SK-N-SH (cell line): ENCODE results near the gene PCF11. TPM values are rescaled to one million over a fixed set of nuclear protein-coding genes. Genes with fewer than 3 reads are reported as not detected.

ENCODE experiments used
- CTCF ChIA-PET: fragments of 300-600, 350-600 bp; formaldehyde crosslinking; extraction: SDS; loops from one replicate; lab custom pipeline; 2021; lab: Yijun Ruan, JAX
- POLR2A ChIA-PET: fragments of 350-600 bp; sonication (Branson Sonifier 250); formaldehyde crosslinking; extraction: SDS; loops from one replicate; lab custom pipeline; 2020; ENCODE audit warnings: antibody characterized with exemption, inconsistent platforms; lab: Yijun Ruan, JAX
- DNase-seq: peaks from one replicate; pipeline ENCODE4 v3.0.0; 2012
- H2AFZ ChIP-seq: fragments of 200-600 bp; sonication (generic); 2 replicates; pipeline ENCODE4 v1.8.1; 2016; ENCODE audit warnings: antibody characterized with exemption, mild to moderate bottlenecking, low read depth
- H3F3A ChIP-seq: fragments of 200-600 bp; sonication (generic); replicated peaks from 2 replicates; pipeline ENCODE3; 2016; ENCODE audit warnings: antibody characterized with exemption, mild to moderate bottlenecking; ENCODE audit not compliant: insufficient read depth
- H3K27ac ChIP-seq, 2 experiments: fragments of 200-500 bp in 1 of 2; fragments of 200-600 bp in 1 of 2; sonication (Bioruptor generic) in 1 of 2; sonication (generic), shearing (Covaris generic) in 1 of 2; 2 replicates each; pipeline versions ENCODE4 v1.5.1 to v1.6.1; 2014 to 2016; ENCODE audit warnings: low read depth in 2 of 2, inconsistent platforms in 1 of 2, low read length in 1 of 2, mild to moderate bottlenecking in 1 of 2, mixed read lengths in 1 of 2
- H3K27me3 ChIP-seq: fragments of 200-600 bp; sonication (generic), shearing (Covaris generic); 2 replicates; pipeline ENCODE4 v1.6.1; 2016; ENCODE audit warnings: mixed run types; ENCODE audit not compliant: insufficient read depth
- H3K36me3 ChIP-seq, 2 experiments: fragments of 200-500 bp in 1 of 2; fragments of 200-600 bp in 1 of 2; sonication (Bioruptor generic) in 1 of 2; sonication (generic) in 1 of 2; replicated peaks in 1 of 2; 2 replicates each; pipeline versions ENCODE3 to v1.5.1; 2014 to 2016; ENCODE audit warnings: low read length in 1 of 2, mild to moderate bottlenecking in 1 of 2; ENCODE audit not compliant: insufficient read depth in 2 of 2, control insufficient read depth in 1 of 2
- H3K4me1 ChIP-seq, 2 experiments: fragments of 200-500 bp in 1 of 2; fragments of 200-600 bp in 1 of 2; sonication (Bioruptor generic) in 1 of 2; sonication (generic), shearing (Covaris generic) in 1 of 2; 2 replicates each; pipeline versions ENCODE4 v1.5.1 to v1.6.1; 2014 to 2016; ENCODE audit warnings: low read depth in 1 of 2, low read length in 1 of 2, mixed run types in 1 of 2; ENCODE audit not compliant: insufficient read depth in 2 of 2, control insufficient read depth in 1 of 2
- H3K4me2 ChIP-seq: fragments of 200-600 bp; sonication (generic), shearing (Covaris generic); 2 replicates; pipeline ENCODE4 v1.6.1; 2017; ENCODE audit warnings: mixed run types
- H3K4me3 ChIP-seq, 2 experiments: fragments of 200-500 bp in 1 of 2; fragments of 200-600 bp in 1 of 2; sonication (Bioruptor generic) in 1 of 2; sonication (generic), shearing (Covaris generic) in 1 of 2; 2 replicates each; pipeline versions ENCODE4 v1.5.1 to v1.8.1; 2014 to 2016; ENCODE audit warnings: low read depth in 2 of 2, inconsistent platforms in 1 of 2, low read length in 1 of 2, mild to moderate bottlenecking in 1 of 2, mixed read lengths in 1 of 2, moderate library complexity in 1 of 2
- H3K79me2 ChIP-seq: fragments of 200-600 bp; sonication (generic); 2 replicates; pipeline ENCODE4 v1.8.1; 2017; ENCODE audit warnings: mild to moderate bottlenecking; ENCODE audit not compliant: insufficient read depth
- H3K9ac ChIP-seq: fragments of 200-600 bp; sonication (generic); 2 replicates; pipeline ENCODE4 v1.6.1; 2017; ENCODE audit warnings: mixed run types
- H3K9me2 ChIP-seq: fragments of 200-600 bp; sonication (generic); 2 replicates; pipeline ENCODE4 v1.6.1; 2017; ENCODE audit warnings: mixed run types
- H3K9me3 ChIP-seq: fragments of 200-600 bp; sonication (generic); 2 replicates; pipeline ENCODE4 v1.6.1; 2017; ENCODE audit warnings: mixed run types, mild to moderate bottlenecking, moderate library complexity
- H4K20me1 ChIP-seq: fragments of 200-600 bp; sonication (generic); 2 replicates; pipeline ENCODE4 v1.6.1; 2017; ENCODE audit warnings: mild to moderate bottlenecking, mixed run types; ENCODE audit not compliant: insufficient read depth
- CTCF ChIP-seq: fragments of 200-600 bp; sonication (generic); IDR thresholded peaks from 2 replicates; pipeline ENCODE4 v1.6.1; 2017; ENCODE audit warnings: antibody characterized with exemption, mild to moderate bottlenecking, moderate library complexity
- EP300 ChIP-seq, 2 experiments: IDR thresholded peaks; 2 replicates each; pipeline versions ENCODE4 v1.4.0 to v1.6.1; 2012; ENCODE audit warnings: borderline replicate concordance in 1 of 2, low read depth in 1 of 2, low read length in 1 of 2
- EZH2phosphoT487 ChIP-seq: fragments of 200-600 bp; sonication (generic); IDR thresholded peaks from 2 replicates; pipeline ENCODE4 v1.6.1; 2017; ENCODE audit warnings: low read depth, mixed run types, mild to moderate bottlenecking, antibody characterized with exemption, moderate library complexity, borderline replicate concordance
- FOSL2 ChIP-seq: IDR thresholded peaks from 2 replicates; pipeline ENCODE4 v1.4.0; 2012; ENCODE audit warnings: low read depth, mild to moderate bottlenecking, moderate library complexity, borderline replicate concordance
- FOXJ3 ChIP-seq: sonication (generic); formaldehyde crosslinking; IDR thresholded peaks from 2 replicates; pipeline ENCODE4 v1.5.1; 2020; ENCODE audit warnings: mild to moderate bottlenecking, missing genetic modification reagents
- IRF3 ChIP-seq: fragments of 150-350 bp; IDR thresholded peaks from 2 replicates; pipeline ENCODE4 v1.6.1; 2016; ENCODE audit warnings: mild to moderate bottlenecking, low read depth, low read length
- MEF2A ChIP-seq: IDR thresholded peaks from 2 replicates; pipeline ENCODE4 v1.4.0; 2012; ENCODE audit warnings: low read depth, borderline replicate concordance
- POLR2AphosphoS5 ChIP-seq: IDR thresholded peaks from 2 replicates; pipeline ENCODE4 v1.6.1; 2012; ENCODE audit warnings: low read depth, low read length
- REST ChIP-seq: IDR thresholded peaks from 2 replicates; pipeline ENCODE4 v1.6.1; 2012; ENCODE audit warnings: mild to moderate bottlenecking, low read depth, low read length, moderate library complexity
- RFX5 ChIP-seq: IDR thresholded peaks from 2 replicates; pipeline ENCODE4 v1.6.1; 2012; ENCODE audit warnings: mild to moderate bottlenecking, improper control_type of control experiment, low read length
- TAF1 ChIP-seq: IDR thresholded peaks from 2 replicates; pipeline ENCODE4 v1.6.1; 2012; ENCODE audit warnings: low read depth, mild to moderate bottlenecking, low read length, moderate library complexity, borderline replicate concordance
- TCF12 ChIP-seq: IDR thresholded peaks from 2 replicates; pipeline ENCODE4 v1.4.0; 2012
- TEAD4 ChIP-seq: IDR thresholded peaks from 2 replicates; pipeline ENCODE4 v1.4.0; 2012; ENCODE audit warnings: mild to moderate bottlenecking, borderline replicate concordance; ENCODE audit not compliant: insufficient read depth
- USF1 ChIP-seq: IDR thresholded peaks from 2 replicates; pipeline ENCODE4 v1.4.0; 2012; ENCODE audit warnings: low read depth, borderline replicate concordance
- WGBS: methylation state at CpG from one replicate; pipeline ENCODE4 v1.1.6; 2017; ENCODE audit warnings: low lambda C conversion rate; 5-methylcytosine and 5-hydroxymethylcytosine counted together
- polyA plus RNA-seq, 3 experiments: library from polyadenylated mRNA; depleted of rRNA; stranded (reverse); fragments of >200 nt; gene quantifications; 2 replicates each; pipeline ENCODE4 v1.2.3, GENCODE V29; 2012

The PCF11 gene
- polyA plus RNA-seq, 1 of the 3 experiments (the other 2 are of a cell fraction) = 22.4 TPM

- Histone ChIP-seq H3K9me2 (no peaks in the 10 kb centered on the region), H3K9me3 (no peaks in the 10 kb centered on the region), H3K27me3 (no peaks in the 10 kb centered on the region), H3K79me2 (no peaks in the 10 kb centered on the region), H3K4me1 (no peaks in the 10 kb centered on the region), H3K27ac (no peak overlapping the region), H3K9ac (no peak overlapping the region), H3F3A (no peaks in the 10 kb centered on the region), H3K36me3 (no peaks in the 10 kb centered on the region), H3K4me3 (no peak overlapping the region), H4K20me1 (no peaks in the 10 kb centered on the region), H3K4me2 (no peak overlapping the region), H2AFZ (no peak overlapping the region)
- WGBS = 87% methylated on average over 2 of the region's 2 CpGs
- ChIA-PET CTCF (interaction anchor here (0.7 to 1.5 kb wide), 2 partner anchors 12 to 658 kb away, joined by 3 read pairs; no protein-coding TSS in a partner anchor), POLR2A (no interaction called here)
- TF ChIP-seq EP300 (IDR thresholded peaks at IDR 0.05; ENCODE audit: borderline replicate concordance in 1 of 2, low read depth in 1 of 2, low read length in 1 of 2) (no peak), POLR2AphosphoS5 (no peak), FOSL2 (no peak), FOXJ3 (CRISPR knock-in tag) (no peak), RFX5 (no peak), TEAD4 (no peak)
- DNase-seq = no peak
These were observed 34.2 kb upstream of the PCF11 start for GRCh38 chr11:83122766-83123165.

- CTCF ChIA-PET = interaction anchor here (0.6 to 1.0 kb wide), 2 partner anchors 17 to 38 kb away, joined by 3 read pairs; no protein-coding TSS in a partner anchor
- Histone ChIP-seq H3K27me3 (no peaks in the 10 kb centered on the region), H3K27ac (no peak overlapping the region)
- TF ChIP-seq TCF12 = no peak
- no peak for TF ChIP-seq TAF1
- no peak for TF ChIP-seq IRF3
- TF ChIP-seq MEF2A = no peak
- TF ChIP-seq CTCF = no peak
- no peak for TF ChIP-seq USF1
- TF ChIP-seq EZH2phosphoT487 = no peak
- TF ChIP-seq FOXJ3 (CRISPR knock-in tag) = no peak
- no peak for TF ChIP-seq FOSL2
- no peak for TF ChIP-seq EP300 (IDR thresholded peaks at IDR 0.05; ENCODE audit: borderline replicate concordance in 1 of 2, low read depth in 1 of 2, low read length in 1 of 2)
- TF ChIP-seq REST = no peak
- TF ChIP-seq, all 33 proteins: peak for 0
- H3K79me2 ChIP-seq = no peaks in the 10 kb centered on the region
- POLR2A ChIA-PET = no interaction called here
- H3K4me1 ChIP-seq = no peaks in the 10 kb centered on the region
- no peaks in the 10 kb centered on the region for H4K20me1 ChIP-seq
- no peak overlapping the region for H3K4me3 ChIP-seq
- no peak overlapping the region for H2AFZ ChIP-seq
- H3K9me3 ChIP-seq = no peaks in the 10 kb centered on the region
- H3K9me2 ChIP-seq = no peaks in the 10 kb centered on the region
- no peaks in the 10 kb centered on the region for H3F3A ChIP-seq
- no peaks in the 10 kb centered on the region for H3K36me3 ChIP-seq
- H3K4me2 ChIP-seq = no peak overlapping the region
- no peak overlapping the region for H3K9ac ChIP-seq
- WGBS = 83% methylated on average over 4 of the region's 4 CpGs
- no peak for DNase-seq
These were observed 32.1 kb upstream of the PCF11 start for GRCh38 chr11:83124636-83125424.
